Neuron (in vitro differentiated cells): Measurements from ENCODE around the gene HINT3.
"Not testable (repeated sequence)": the region's sequence is repeated elsewhere in the genome, so short reads cannot be mapped to it uniquely, and the experiment has no call there.

Source experiments
- H2AFZ ChIP-seq: one replicate; pipeline ENCODE4 v1.6.1; 2013; ENCODE audit warnings: low read depth, mild to moderate bottlenecking, inconsistent platforms, low read length, moderate library complexity
- H3K27me3 ChIP-seq: one replicate; pipeline ENCODE4 v1.6.1; 2013; ENCODE audit warnings: low read length; ENCODE audit not compliant: insufficient read depth
- H3K36me3 ChIP-seq: one replicate; pipeline ENCODE4 v1.6.1; 2013; ENCODE audit warnings: low read length; ENCODE audit not compliant: insufficient read depth
- H3K4me1 ChIP-seq: one replicate; pipeline ENCODE4 v1.6.1; 2013; ENCODE audit warnings: low read length; ENCODE audit not compliant: insufficient read depth
- H3K4me3 ChIP-seq: 2 replicates; pipeline ENCODE4 v1.5.1; 2013; ENCODE audit warnings: mild to moderate bottlenecking, low read length, moderate library complexity
- H3K9me3 ChIP-seq: one replicate; pipeline ENCODE4 v1.6.1; 2013; ENCODE audit warnings: low read length

Gene HINT3

DNA sequence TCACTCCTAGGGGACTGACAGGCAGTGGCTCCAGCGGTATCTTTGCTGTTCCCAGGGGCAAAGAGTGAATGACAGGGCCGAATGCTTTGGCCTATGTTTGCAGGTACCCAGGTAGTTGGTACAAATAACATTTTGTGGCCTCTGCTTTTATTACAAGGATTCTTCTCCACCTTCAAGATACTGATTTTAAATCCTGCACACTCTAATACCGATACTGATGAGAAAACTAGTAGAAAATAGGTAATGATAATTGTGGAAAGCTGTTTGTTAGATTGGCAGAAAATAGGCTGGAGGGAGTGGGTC is 772 bp downstream of the HINT3 start:
- Histone ChIP-seq H2AFZ (peak overlapping the region; percentile 85), H3K9me3 (no peaks in the 10 kb centered on the region), H3K27me3 (peaks cover 3% of the 10 kb centered on the region), H3K4me1 (peaks cover 16% of the 10 kb centered on the region), H3K4me3 (peak overlapping the region; percentile 67), H3K36me3 (no peaks in the 10 kb centered on the region)

DNA sequence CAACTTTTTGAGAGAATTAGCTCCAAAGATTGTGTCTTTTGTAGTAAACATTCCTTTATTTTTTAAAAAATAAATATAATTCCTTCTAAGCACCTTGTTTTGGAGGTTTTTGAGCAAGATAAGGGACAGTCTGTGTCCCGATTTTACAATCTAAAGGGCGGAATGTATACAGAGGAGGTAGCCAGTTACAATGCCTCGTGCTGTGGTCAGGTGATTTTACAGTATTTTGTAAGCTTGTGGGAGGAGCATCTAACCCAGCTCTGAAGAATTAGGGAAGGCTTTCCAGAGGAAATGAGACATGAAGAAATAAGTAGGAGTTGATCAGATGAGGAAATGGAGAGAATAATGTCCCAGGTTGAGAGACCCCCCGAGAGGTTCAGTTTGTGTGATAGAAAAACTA is 1.3 kb downstream of the HINT3 start:
- H3K9me3 ChIP-seq = no peaks in the 10 kb centered on the region
- H3K4me3 ChIP-seq = peak overlapping the region; percentile 67

DNA sequence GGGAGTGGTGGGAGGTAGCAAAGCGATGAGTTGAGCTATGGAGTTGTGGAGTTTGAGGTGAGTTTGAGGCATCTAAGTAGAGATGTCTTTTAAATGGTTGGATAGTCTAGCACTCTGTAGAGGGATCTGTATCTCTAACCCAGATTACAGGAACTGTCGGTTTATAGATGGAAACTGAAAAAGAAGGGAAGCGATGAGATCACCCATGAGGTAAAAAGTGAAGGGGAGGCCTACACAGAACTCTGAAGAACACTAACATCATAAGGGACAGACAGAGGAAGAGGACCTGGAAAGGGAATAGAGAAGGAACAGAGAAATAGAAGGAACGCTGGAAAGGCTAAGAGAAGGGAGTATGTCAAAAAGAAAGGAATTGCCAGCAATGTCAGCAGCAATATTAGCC is 2.5 kb downstream of the HINT3 start:
- Histone ChIP-seq H2AFZ (no peak overlapping the region), H3K27me3 (no peaks in the 10 kb centered on the region), H3K4me1 (peaks cover 16% of the 10 kb centered on the region), H3K4me3 (no peak overlapping the region), H3K36me3 (no peaks in the 10 kb centered on the region), H3K9me3 (no peaks in the 10 kb centered on the region)

More for the DNA sequence above, 1.3 kb downstream of the HINT3 start:
- H3K4me1 ChIP-seq = peaks cover 16% of the 10 kb centered on the region
- no peak overlapping the region for H2AFZ ChIP-seq
- no peaks in the 10 kb centered on the region for H3K36me3 ChIP-seq
- peaks cover under 1% of the 10 kb centered on the region for H3K27me3 ChIP-seq

DNA sequence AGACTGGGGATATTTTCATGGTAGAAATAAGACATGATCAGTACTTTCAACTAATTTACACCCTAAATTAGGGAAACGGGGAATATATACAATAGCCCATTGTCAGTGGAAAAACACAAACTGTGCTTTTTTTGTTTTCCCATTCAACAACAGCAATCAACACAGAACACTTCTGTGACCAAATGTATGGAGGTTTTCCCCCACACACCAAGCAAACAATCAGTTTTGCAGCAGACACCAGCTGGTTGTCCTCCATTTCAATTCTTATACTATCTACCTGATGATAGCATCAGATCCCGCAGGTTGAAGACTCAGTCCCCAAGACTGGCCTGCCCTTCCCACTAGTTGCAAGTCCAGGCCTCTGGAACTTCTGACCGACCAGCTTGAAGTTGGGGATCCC is 4.5 kb downstream of the HINT3 start:
- Histone ChIP-seq H3K36me3 (no peaks in the 10 kb centered on the region), H3K4me3 (no peak overlapping the region), H3K27me3 (no peaks in the 10 kb centered on the region), H3K4me1 (peaks cover 13% of the 10 kb centered on the region), H3K9me3 (no peaks in the 10 kb centered on the region), H2AFZ (no peak overlapping the region)

DNA sequence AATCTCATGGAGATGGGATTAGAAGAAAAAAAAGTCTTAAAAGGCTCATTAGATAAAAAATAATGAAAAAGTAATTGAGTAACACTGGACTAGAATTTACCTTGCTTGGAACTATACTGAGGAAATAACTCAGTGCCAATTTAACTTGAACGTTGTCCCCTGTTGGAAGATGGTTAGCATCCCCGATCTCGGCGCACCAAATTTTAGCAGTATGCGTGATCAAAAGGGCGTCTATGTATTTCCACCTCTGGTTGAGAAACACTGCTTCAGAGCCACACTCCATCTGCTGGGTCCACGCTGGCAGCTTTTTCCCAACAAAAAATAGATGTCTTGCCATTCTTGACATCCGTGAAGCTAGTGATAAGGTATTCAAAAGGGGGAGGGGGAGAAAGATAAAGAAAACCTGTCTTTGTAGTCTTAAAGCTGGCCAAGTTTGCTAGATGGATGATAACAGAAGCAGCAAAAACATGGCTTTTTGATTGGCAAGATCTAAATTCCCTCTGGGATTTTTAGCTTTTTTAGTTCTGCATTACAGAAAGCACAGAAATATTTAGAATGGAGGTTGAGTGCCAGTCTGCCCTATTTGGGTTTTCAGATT is 6.4 kb downstream of the HINT3 start:
- H3K9me3 ChIP-seq = peaks cover 1% of the 10 kb centered on the region
- peaks cover 3% of the 10 kb centered on the region for H3K4me1 ChIP-seq
- H2AFZ ChIP-seq = no peak overlapping the region
- no peak overlapping the region for H3K4me3 ChIP-seq
- no peaks in the 10 kb centered on the region for H3K27me3 ChIP-seq
- H3K36me3 ChIP-seq = peaks cover 9% of the 10 kb centered on the region

DNA sequence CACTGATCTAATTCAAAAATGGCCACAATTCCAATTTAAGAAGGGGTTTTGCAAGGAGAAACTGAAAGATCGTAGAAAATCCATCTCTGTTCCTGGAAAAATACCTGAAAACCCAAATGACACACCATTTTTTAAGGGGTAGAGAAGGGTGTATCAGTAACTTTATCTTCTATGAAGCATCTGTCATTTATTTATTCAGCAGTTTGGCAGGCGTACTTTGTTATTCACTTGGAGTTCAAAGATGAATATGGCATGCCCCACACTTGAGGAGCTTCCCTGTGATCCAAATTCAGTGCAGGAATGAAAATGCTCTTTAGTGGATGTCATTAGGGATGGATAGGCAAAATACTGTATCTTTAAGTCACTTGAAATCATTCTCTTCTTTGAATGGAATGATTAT is 7.2 kb downstream of the HINT3 start:
- Histone ChIP-seq H3K36me3 (peaks cover 17% of the 10 kb centered on the region), H3K9me3 (peaks cover 2% of the 10 kb centered on the region), H3K4me1 (no peaks in the 10 kb centered on the region), H3K4me3 (no peak overlapping the region), H3K27me3 (no peaks in the 10 kb centered on the region), H2AFZ (no peak overlapping the region)

DNA sequence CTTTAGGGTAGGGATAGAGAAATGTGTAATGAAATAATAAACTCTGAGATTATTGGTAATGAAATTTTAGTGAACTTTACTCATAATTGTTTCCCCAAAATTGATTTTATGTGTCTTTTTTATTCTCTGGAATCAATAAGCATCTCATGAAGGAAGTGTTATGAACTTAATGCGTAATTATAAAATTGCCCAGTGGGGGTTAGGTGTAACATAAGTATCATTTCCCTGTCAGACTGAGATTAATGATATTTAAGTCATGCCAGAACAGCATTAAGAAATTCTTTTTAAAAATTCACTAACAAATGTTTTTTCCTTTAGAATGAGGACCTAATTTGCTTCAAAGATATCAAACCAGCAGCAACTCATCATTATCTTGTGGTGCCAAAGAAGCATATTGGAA is 10.0 kb downstream of the HINT3 start:
- Histone ChIP-seq H3K4me1 (no peaks in the 10 kb centered on the region), H3K36me3 (peaks cover 20% of the 10 kb centered on the region), H3K4me3 (no peak overlapping the region), H3K27me3 (no peaks in the 10 kb centered on the region), H3K9me3 (peaks cover 2% of the 10 kb centered on the region), H2AFZ (no peak overlapping the region)

DNA sequence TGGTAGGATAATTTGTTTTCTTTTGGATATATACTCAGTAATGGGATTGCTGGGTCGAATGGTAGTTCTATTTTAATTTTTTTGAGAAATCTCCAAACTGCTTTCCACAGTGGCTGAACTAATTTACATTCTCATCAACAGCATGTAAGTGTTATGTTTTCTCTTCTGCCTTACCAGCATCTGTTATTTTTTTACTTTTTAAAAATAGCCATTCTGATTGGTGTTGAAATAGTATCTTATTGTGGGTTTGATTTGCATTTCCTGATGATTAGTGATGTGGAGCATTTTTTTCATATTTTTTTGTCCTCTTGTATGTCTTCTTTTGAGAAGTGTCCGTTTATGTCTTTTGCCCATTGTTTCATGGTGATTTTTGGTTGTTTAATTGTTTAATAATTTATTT is 11.9 kb downstream of the HINT3 start:
- peaks cover 2% of the 10 kb centered on the region for H3K9me3 ChIP-seq
- no peak overlapping the region for H2AFZ ChIP-seq
- H3K4me1 ChIP-seq = no peaks in the 10 kb centered on the region

DNA sequence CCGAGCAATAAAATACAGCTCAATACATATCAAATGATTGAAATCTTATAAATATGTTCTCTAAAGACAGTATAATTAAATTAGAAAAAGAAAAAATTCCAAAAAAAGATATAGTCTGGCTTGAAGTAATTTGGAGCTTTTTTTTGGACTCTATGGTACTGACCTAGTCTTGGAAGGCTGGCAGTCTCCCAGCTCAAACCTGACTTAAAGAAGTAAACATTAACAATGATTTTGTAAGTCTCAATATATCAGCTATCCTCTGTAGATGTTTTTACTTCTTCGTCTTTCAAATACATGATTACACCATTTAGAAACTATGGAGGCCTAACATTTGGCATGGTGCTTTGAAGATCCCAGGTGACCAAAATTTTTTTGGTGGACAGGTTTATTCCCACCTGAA is 14.2 kb downstream of the HINT3 start:
- H2AFZ ChIP-seq = no peak overlapping the region
- H3K9me3 ChIP-seq = peaks cover 2% of the 10 kb centered on the region
- no peaks in the 10 kb centered on the region for H3K27me3 ChIP-seq
- H3K36me3 ChIP-seq = peaks cover 26% of the 10 kb centered on the region
- H3K4me3 ChIP-seq = no peak overlapping the region
- no peaks in the 10 kb centered on the region for H3K4me1 ChIP-seq

More for the DNA sequence above, 11.9 kb downstream of the HINT3 start:
- Histone ChIP-seq H3K36me3 (peaks cover 22% of the 10 kb centered on the region), H3K27me3 (no peaks in the 10 kb centered on the region), H3K4me3 (no peak overlapping the region)

DNA sequence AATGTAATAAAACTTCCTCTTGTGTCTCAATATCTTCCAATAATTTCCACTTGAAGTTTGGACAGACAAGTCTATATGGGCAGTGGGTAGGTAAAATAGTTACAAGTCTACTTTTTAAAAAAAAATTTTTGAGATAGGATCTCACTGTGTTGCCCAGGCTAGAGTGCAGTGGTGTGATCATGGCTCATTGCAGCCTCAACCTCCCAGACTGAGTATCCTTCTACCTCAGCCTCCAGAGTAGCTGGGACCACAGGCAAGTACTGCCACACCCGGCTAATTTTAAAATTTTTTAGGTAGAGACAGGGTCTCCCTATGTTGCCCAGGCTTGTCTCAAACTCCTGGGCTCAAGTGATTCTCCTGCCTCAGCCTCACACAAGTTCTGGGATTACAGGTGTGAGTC is 15.9 kb downstream of the HINT3 start:
- not testable (repeated sequence) for H3K4me1 ChIP-seq, H3K9me3 ChIP-seq, H3K4me3 ChIP-seq, H3K27me3 ChIP-seq, H2AFZ ChIP-seq
- peaks cover 21% of the 10 kb centered on the region for H3K36me3 ChIP-seq

DNA sequence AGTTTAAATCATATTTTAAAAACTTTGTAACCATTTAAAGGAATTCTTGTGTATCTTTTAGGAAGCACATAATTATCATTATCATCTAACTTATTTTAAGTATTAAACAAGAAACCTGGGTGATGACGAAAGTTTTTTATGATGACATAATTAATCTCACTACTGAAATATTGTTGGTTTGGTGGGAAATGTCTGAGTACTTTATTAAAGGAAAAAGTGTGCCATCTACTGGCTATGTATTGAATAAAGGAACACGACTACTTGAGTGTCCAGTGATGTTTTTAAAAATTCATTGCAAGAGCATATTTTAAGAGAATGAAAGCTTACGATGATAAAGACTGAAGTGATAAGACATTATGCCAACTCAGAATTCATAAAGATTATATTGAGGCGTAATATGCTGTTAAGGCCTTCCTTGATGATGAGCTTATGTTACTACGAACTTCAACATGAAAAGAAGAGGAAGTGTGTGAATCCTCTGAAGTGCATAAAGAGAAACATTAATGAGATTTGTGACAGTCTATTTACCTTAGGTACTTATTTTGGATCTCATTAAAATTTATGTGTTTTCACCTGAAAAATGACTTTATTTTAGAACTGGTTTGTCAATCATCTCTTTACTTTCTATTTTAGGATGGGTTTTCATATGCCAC is 17.8 kb downstream of the HINT3 start:
- no peaks in the 10 kb centered on the region for H3K4me1 ChIP-seq

DNA sequence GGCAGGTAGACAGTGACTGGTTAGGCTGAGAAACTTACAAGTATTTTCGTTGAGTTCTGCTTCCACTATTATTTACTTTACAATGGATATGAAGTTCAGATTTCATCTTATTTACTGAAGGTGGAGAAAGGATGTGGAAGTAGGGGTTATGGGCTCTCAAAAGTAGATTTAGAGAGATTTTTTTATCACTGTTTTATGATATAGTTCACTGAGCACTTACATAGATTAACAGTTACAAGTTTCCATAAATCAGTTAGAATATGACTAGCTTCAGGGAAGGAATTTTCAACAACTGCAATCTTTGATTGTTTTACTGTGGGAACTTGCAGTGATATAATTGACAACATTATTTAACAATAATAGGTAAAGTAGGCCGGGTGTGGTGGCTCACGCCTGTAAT is 22.5 kb downstream of the HINT3 start:
- H3K27me3 ChIP-seq = no peaks in the 10 kb centered on the region
- H3K4me3 ChIP-seq = no peak overlapping the region
- H2AFZ ChIP-seq = no peak overlapping the region
- H3K9me3 ChIP-seq = no peaks in the 10 kb centered on the region
- peaks cover 4% of the 10 kb centered on the region for H3K36me3 ChIP-seq
- no peaks in the 10 kb centered on the region for H3K4me1 ChIP-seq

More for the DNA sequence above, 17.8 kb downstream of the HINT3 start:
- H2AFZ ChIP-seq = no peak overlapping the region
- H3K4me3 ChIP-seq = no peak overlapping the region
- H3K36me3 ChIP-seq = peaks cover 8% of the 10 kb centered on the region
- no peaks in the 10 kb centered on the region for H3K9me3 ChIP-seq
- no peaks in the 10 kb centered on the region for H3K27me3 ChIP-seq

DNA sequence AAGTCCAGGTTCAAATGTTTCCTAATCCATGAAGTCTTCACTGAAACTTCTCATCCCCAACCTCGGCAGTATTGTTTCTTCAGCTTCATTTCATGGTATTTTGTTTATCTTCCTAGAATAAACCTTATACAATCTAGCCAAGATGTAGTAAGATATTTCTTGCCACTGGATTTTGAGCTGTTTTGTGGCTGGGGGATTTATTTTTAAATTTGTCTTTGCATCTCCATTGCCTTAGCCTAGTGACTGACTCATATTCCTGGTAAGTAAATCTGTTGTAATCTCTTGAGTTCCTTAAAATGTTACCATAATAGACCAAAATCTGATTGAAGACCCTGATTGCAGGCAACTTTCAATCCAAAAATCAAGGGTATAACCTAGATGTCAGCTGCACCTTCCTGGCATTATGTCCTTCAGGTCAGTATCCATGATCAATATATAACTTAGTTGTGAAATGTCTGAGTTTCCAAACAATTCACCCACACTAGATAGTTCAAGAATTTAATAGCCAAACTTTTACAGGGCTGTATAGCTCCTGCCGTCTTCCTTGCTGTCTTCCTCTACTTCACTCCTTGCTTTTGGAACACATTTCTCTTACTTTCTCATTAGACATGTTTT is 25.1 kb downstream of the HINT3 start:
- no peaks in the 10 kb centered on the region for H3K36me3 ChIP-seq
- no peaks in the 10 kb centered on the region for H3K27me3 ChIP-seq
- H3K4me1 ChIP-seq = peaks cover 6% of the 10 kb centered on the region
- H3K9me3 ChIP-seq = no peaks in the 10 kb centered on the region
- H2AFZ ChIP-seq = no peak overlapping the region
- H3K4me3 ChIP-seq = no peak overlapping the region
